Measurements from ENCODE around the gene ADAM15.

ADAM15 gene

DNA sequence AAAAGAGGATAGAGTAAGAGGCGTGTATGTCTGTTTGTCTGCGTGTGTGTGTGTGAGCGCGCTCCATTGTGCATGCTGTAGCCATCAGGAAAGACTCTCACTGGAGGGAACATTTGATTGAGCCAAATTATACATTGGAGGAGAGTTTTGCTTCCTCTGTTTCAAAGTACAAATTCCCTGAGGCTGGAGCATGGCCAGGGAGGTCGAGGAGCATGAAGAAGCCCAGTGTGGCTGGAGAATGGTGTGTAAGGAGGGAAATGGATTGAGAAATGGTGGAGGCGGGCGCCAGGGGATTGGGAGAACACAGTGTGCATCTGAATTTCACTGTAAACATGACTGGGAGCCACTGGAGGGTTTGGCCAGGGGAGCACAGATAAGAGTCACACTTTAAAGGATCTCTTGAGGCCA is 54.5 kb downstream of the ADAM15 start:
- CTCF ChIA-PET, result interaction anchor here (0.9 to 2.2 kb wide), 3 partner anchors 14 to 67 kb away, joined by 5 to 8 read pairs (median 6); partner anchors contain the start of gene KRTCAP2
- no peak overlapping the region for H3K27ac ChIP-seq (ENCODE audit: extremely low read depth, low read depth, low read length)
- TF ChIP-seq ZNF433 (tag by site-specific recombination; IDR thresholded peaks at IDR 0.05; ENCODE audit: low read depth), result no peak
- TF ChIP-seq SCRT2 (tag by site-specific recombination; IDR thresholded peaks at IDR 0.05), result no peak
- TF ChIP-seq ZNF223 (tag by site-specific recombination; IDR thresholded peaks at IDR 0.05), result no peak
- no peak for TF ChIP-seq ZNF624 (tag by site-specific recombination; IDR thresholded peaks at IDR 0.05)
- no peak for TF ChIP-seq ZNF132 (tag by site-specific recombination; IDR thresholded peaks at IDR 0.05; ENCODE audit: borderline replicate concordance)
- no peak for TF ChIP-seq KLF9 (tag by site-specific recombination; IDR thresholded peaks at IDR 0.05; ENCODE audit: low read depth)
- no peak for TF ChIP-seq ZNF10 (tag by site-specific recombination; IDR thresholded peaks at IDR 0.05)
- TF ChIP-seq ZNF677 (tag by site-specific recombination; IDR thresholded peaks at IDR 0.05), result no peak
- no peak for TF ChIP-seq HOXA7 (CRISPR knock-in tag; IDR thresholded peaks at IDR 0.05; ENCODE audit: borderline replicate concordance)

DNA sequence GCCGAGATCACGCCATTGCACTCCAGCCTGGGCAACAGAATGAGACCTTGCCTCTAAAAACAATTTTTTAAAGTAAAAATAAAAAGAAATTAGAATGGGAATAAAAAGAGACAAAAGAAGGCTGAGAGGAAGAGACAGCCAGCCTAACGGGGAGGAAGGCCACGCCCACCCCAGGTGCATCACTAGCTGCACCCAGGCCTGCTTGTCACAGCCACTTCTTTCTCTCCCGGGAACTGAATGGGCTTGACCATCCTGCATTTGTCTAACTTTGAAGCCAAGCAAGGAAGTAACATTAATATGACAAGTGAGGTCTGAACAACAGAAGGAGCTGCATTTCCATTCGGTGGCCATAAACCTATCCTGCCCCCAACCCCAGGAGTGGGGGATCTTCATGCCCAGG is 55.7 kb downstream of the ADAM15 start:
- CTCF ChIA-PET, result interaction anchor here (0.9 to 2.2 kb wide), 6 partner anchors 8 to 144 kb away, joined by 3 to 10 read pairs (median 3); partner anchors contain the start of gene KRTCAP2
- H3K4me1 ChIP-seq (ENCODE audit: control insufficient read depth, insufficient read depth, low read length), result 0 out of 2 replicates have a peak, but pooled peaks cover 3% of the 10 kb centered on the region
- TF ChIP-seq MYNN (tag by site-specific recombination; IDR thresholded peaks at IDR 0.05; ENCODE audit: borderline replicate concordance), result no peak
- TF ChIP-seq KLF8 (tag by site-specific recombination; IDR thresholded peaks at IDR 0.05), result no peak
- TF ChIP-seq ZNF777 (tag by site-specific recombination; IDR thresholded peaks at IDR 0.05; ENCODE audit: borderline replicate concordance), result no peak
- TF ChIP-seq, protein P1, sequence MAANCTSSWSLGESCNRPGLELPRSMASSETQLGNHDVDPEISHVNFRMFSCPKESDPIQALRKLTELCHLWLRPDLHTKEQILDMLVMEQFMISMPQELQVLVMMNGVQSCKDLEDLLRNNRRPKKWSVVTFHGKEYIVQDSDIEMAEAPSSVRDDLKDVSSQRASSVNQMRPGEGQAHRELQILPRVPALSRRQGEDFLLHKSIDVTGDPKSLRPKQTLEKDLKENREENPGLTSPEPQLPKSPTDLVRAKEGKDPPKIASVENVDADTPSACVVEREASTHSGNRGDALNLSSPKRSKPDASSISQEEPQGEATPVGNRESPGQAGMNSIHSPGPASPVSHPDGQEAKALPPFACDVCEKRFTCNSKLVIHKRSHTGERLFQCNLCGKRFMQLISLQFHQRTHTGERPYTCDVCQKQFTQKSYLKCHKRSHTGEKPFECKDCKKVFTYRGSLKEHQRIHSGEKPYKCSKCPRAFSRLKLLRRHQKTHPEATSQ (tag by site-specific recombination; IDR thresholded peaks at IDR 0.05), result no peak
- TF ChIP-seq ZNF394 (tag by site-specific recombination; IDR thresholded peaks at IDR 0.05; ENCODE audit: borderline replicate concordance), result no peak
- no peak for TF ChIP-seq ZNF600 (tag by site-specific recombination; IDR thresholded peaks at IDR 0.05)
- no peak for TF ChIP-seq REPIN1 (tag by site-specific recombination; IDR thresholded peaks at IDR 0.05; ENCODE audit: low read depth)
- TF ChIP-seq, protein P2, sequence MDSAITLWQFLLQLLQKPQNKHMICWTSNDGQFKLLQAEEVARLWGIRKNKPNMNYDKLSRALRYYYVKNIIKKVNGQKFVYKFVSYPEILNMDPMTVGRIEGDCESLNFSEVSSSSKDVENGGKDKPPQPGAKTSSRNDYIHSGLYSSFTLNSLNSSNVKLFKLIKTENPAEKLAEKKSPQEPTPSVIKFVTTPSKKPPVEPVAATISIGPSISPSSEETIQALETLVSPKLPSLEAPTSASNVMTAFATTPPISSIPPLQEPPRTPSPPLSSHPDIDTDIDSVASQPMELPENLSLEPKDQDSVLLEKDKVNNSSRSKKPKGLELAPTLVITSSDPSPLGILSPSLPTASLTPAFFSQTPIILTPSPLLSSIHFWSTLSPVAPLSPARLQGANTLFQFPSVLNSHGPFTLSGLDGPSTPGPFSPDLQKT (IDR thresholded peaks at IDR 0.05; ENCODE audit: borderline replicate concordance, low read depth, low read length), result no peak
- H3K27ac ChIP-seq (ENCODE audit: extremely low read depth, low read depth, low read length), result no peak overlapping the region
- no peak overlapping the region for H3K4me3 ChIP-seq (ENCODE audit: low read depth, low read length)
- POLR2A ChIA-PET, result no interaction called here
- no peaks in the 10 kb centered on the region for H3K9me3 ChIP-seq (ENCODE audit: control insufficient read depth, insufficient read depth, low read depth, low read length)
- no peaks in the 10 kb centered on the region for H3K36me3 ChIP-seq (ENCODE audit: control insufficient read depth in 2 of 2, insufficient read depth in 1 of 2, low read length in 2 of 2)

More for the DNA sequence above, 54.5 kb downstream of the ADAM15 start:
- Histone ChIP-seq H3K4me1 (ENCODE audit: control insufficient read depth, insufficient read depth, low read length) (0 out of 2 replicates have a peak, but pooled peaks cover 3% of the 10 kb centered on the region), H3K9me3 (ENCODE audit: control insufficient read depth, insufficient read depth, low read depth, low read length) (no peaks in the 10 kb centered on the region), H3K4me3 (ENCODE audit: low read depth, low read length) (no peak overlapping the region), H3K36me3 (ENCODE audit: control insufficient read depth in 2 of 2, insufficient read depth in 1 of 2, low read length in 2 of 2) (no peaks in the 10 kb centered on the region)
- POLR2A ChIA-PET, result no interaction called here

DNA sequence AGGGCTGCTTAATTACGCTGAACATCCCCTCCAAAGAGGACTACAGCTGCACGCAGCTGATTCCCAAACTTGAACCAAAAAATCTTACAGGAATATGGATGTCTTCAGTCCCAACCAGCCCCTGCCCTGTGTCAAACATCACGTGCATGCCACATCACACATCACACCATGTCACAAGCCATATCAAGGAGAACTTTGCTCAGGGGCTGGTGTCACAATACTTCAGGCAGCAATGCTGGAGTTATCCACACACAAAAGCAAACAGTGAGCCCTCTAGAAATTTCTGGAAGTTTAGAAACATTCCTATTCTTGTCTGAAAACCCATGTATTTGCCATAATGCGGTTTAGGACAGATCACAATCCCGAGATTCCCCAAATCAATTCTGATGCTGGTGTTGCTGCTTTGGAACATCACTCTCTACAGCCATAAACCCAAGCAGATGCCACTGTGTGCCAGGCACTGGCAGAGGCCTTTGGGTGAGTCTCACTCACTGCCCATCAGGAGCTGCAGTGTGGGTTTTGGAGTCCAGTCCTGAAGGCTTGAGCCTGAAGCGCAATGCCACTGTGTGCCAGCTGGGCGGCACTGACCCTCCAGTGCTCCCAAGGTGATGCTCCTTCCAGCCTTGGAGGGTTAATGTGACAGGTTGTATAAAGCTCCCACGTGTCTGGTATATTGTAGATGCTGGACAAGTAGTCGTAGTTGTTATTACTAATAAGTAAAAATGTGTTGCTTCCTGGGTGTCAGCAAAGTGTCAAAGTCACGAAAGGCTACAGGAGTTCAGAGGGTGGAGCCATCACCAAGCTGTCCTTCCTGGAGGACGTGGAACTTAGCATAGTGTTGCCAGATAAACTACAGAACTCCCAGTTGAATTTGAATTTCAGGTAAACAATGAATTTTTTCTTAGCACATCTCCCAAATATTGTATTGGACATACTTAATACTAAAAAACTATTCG is 56.5 kb downstream of the ADAM15 start:
- no peak overlapping the region for H3K27ac ChIP-seq (ENCODE audit: extremely low read depth, low read depth, low read length)
- no peak overlapping the region for H3K4me3 ChIP-seq (ENCODE audit: low read depth, low read length)
- ChIA-PET POLR2A (no interaction called here), CTCF (interaction anchor here (1.0 to 2.0 kb wide), 6 partner anchors 8 to 143 kb away, joined by 3 to 11 read pairs (median 4); partner anchors contain the start of gene KRTCAP2)
- no peaks in the 10 kb centered on the region for H3K36me3 ChIP-seq (ENCODE audit: control insufficient read depth in 2 of 2, insufficient read depth in 1 of 2, low read length in 2 of 2)
- no peaks in the 10 kb centered on the region for H3K4me1 ChIP-seq (ENCODE audit: control insufficient read depth, insufficient read depth, low read length)
- no peaks in the 10 kb centered on the region for H3K9me3 ChIP-seq (ENCODE audit: control insufficient read depth, insufficient read depth, low read depth, low read length)
- TF ChIP-seq ZNF555 (tag by site-specific recombination; conservative IDR thresholded peaks at IDR 0.05) (no peak), ZNF184 (tag by site-specific recombination; IDR thresholded peaks at IDR 0.05) (no peak), SETDB1 (IDR thresholded peaks at IDR 0.05; ENCODE audit: insufficient read length, low read length) (no peak), ZNF621 (tag by site-specific recombination; IDR thresholded peaks at IDR 0.05) (no peak), ZNF248 (tag by site-specific recombination; IDR thresholded peaks at IDR 0.05) (no peak), ZNF596 (tag by site-specific recombination; IDR thresholded peaks at IDR 0.05) (no peak), ZEB2 (tag by site-specific recombination; IDR thresholded peaks at IDR 0.05) (no peak)
- TF ChIP-seq, protein P3, sequence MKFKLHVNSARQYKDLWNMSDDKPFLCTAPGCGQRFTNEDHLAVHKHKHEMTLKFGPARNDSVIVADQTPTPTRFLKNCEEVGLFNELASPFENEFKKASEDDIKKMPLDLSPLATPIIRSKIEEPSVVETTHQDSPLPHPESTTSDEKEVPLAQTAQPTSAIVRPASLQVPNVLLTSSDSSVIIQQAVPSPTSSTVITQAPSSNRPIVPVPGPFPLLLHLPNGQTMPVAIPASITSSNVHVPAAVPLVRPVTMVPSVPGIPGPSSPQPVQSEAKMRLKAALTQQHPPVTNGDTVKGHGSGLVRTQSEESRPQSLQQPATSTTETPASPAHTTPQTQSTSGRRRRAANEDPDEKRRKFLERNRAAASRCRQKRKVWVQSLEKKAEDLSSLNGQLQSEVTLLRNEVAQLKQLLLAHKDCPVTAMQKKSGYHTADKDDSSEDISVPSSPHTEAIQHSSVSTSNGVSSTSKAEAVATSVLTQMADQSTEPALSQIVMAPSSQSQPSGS (tag by site-specific recombination; IDR thresholded peaks at IDR 0.05; ENCODE audit: low read depth), result no peak

Data from HEK293 (cell line).